ENCODE measurements around the gene VAV3.

DNA sequence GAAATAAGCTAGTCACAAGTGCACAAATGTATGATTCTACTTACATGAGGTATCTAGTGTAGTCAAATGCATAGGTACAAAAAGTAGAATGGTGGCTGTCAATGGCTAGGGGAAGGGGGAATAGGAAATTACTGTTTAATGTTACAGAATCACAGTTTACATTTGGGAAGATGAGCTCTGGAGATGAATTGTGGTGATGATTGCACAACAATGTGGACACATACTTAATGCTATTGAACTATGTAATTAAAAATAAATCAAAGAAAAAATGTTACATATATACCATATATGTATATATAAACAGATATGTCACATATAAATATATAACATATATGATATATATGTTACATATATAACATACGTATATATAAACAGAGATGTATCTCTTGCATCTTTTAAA, 39.4 kb downstream of the VAV3 start:
- no peak for TF ChIP-seq CTCF (conservative IDR thresholded peaks at IDR 0.05 in 1 of 2, IDR thresholded peaks at IDR 0.05 in 1 of 2; ENCODE audit: low read depth in 1 of 2, low read length in 2 of 2)
- no peak for TF ChIP-seq EZH2 (IDR thresholded peaks at IDR 0.05; ENCODE audit: low read length, missing control alignments)

All from fibroblast of lung (primary cell).